ENCODE data around the gene H3-3A. TPM values are rescaled to one million over a fixed set of nuclear protein-coding genes. Genes with fewer than 3 reads are reported as not detected.

The H3-3A gene
- polyA plus RNA-seq, 3 donors = 961 to 1,826 (median 1,812) TPM

- peaks cover 20% of the 10 kb centered on the region for H3K4me1 Mint-ChIP-seq
- peak overlapping the region; percentile 75 to 83 for H3K4me3 Mint-ChIP-seq
- H3K27me3 ChIP-seq (ENCODE audit: control insufficient read depth in 2 of 2, insufficient read depth in 2 of 2, low read length in 2 of 2) = peaks cover 0 to 24% of the 10 kb centered on the region in 2 donors
- DNase-seq = no peak
- no peaks in the 10 kb centered on the region for H3K79me2 ChIP-seq (ENCODE audit: insufficient read depth, low read length)
- H3K27me3 Mint-ChIP-seq (ENCODE audit: low read depth in 3 of 3) = peaks cover 22 to 30% (median 28%) of the 10 kb centered on the region in 3 donors
- intact Hi-C loops (cut with micrococcal nuclease) = loop anchor here (5.0 kb wide), 3 partner anchors 39 to 124 kb away; partner anchors contain the start of gene SDE2 (in 2 of the 2)
- no peaks in the 10 kb centered on the region for H3K9me3 ChIP-seq (replicated peaks in 1 of 2; ENCODE audit: control insufficient read depth in 1 of 2, insufficient read depth in 1 of 2, low read length in 2 of 2)
- peak overlapping the region in 1 of 7 donors; percentile 45 for H3K27ac Mint-ChIP-seq
- peaks cover 0 to 5% (median 0%) of the 10 kb centered on the region in 7 donors for H3K9me3 Mint-ChIP-seq
- H3K36me3 Mint-ChIP-seq = peaks cover 0 to 6% of the 10 kb centered on the region in 2 donors
- peaks cover 9 to 21% of the 10 kb centered on the region in 2 donors for H3K4me1 ChIP-seq (ENCODE audit: control insufficient read depth in 1 of 2, insufficient read depth in 2 of 2, low read length in 2 of 2)
- H3K4me3 ChIP-seq (replicated peaks in 1 of 3; ENCODE audit: low read depth in 2 of 3, low read length in 3 of 3) = peak overlapping the region in 1 of 3 experiments; percentile 78
- no peaks in the 10 kb centered on the region for H3K36me3 ChIP-seq (replicated peaks in 1 of 2; ENCODE audit: control insufficient read depth in 1 of 2, insufficient read depth in 2 of 2, low read length in 2 of 2)
- peak overlapping the region; percentile 96 for H2AFZ ChIP-seq (ENCODE audit: insufficient read depth, low read depth, low read length, poor library complexity, severe bottlenecking)
- H3K27ac ChIP-seq (ENCODE audit: low read depth in 1 of 2, low read length in 2 of 2) = no peak overlapping the region
- no peak for TF ChIP-seq CTCF (IDR thresholded peaks at IDR 0.05)
- peak overlapping the region; percentile 94 for H3K4me2 ChIP-seq (replicated peaks; ENCODE audit: extremely low read depth, low read length, poor library complexity, severe bottlenecking)
- H3K9ac ChIP-seq (ENCODE audit: insufficient read depth, low read length, poor library complexity, severe bottlenecking) = peak overlapping the region; percentile 8
- WGBS (ENCODE audit: insufficient coverage) = 4% methylated on average over 34 of the region's 37 CpGs
- H4K20me1 ChIP-seq (ENCODE audit: insufficient read depth, low read length) = no peaks in the 10 kb centered on the region
These were observed 58.6 kb downstream of the H3-3A start for GRCh38 chr1:226121049-226121586.

Other genes with a start within 250 kb of the H3-3A start
- gene TMEM63A, start 180.3 kb upstream of the H3-3A start, polyA plus RNA-seq = 10 to 100 TPM in 1 of 3 donors, 1 to 10 TPM in 2; 3.0 to 48.0 (median 5.8) TPM
- under 1 TPM in 1 of 3 donors, not detected in 2; 0.13 TPM for gene LEFTY1, start 173.6 kb upstream of the H3-3A start, polyA plus RNA-seq
- gene PYCR2, start 138.5 kb upstream of the H3-3A start, polyA plus RNA-seq = 10 to 100 TPM; 21.4 to 72.5 (median 26.6) TPM
- gene LEFTY2, start 121.5 kb upstream of the H3-3A start, polyA plus RNA-seq = not detected
- 10 to 100 TPM in 1 of 3 donors, 1 to 10 TPM in 2; 6.8 to 18.0 (median 8.4) TPM for gene SDE2, start 63.4 kb upstream of the H3-3A start, polyA plus RNA-seq
- gene ACBD3, start 124.0 kb downstream of the H3-3A start, polyA plus RNA-seq = 10 to 100 TPM in 2 of 3 donors, 1 to 10 TPM in 1; 7.0 to 16.3 (median 11.4) TPM
- gene MIXL1, start 160.9 kb downstream of the H3-3A start, polyA plus RNA-seq = not detected
- 1 to 10 TPM in 1 of 3 donors, under 1 TPM in 2; 0.56 to 1.3 (median 0.76) TPM for gene LIN9, start 246.4 kb downstream of the H3-3A start, polyA plus RNA-seq

Data from CD14-positive monocyte (primary cell).